Thyroid gland (tissue), 4 donors: ENCODE data around the gene TPD52L2. TPM values are rescaled to one million over a fixed set of nuclear protein-coding genes. Genes with fewer than 3 reads are reported as not detected.
"Not testable (repeated sequence)": the region's sequence is repeated elsewhere in the genome, so short reads cannot be mapped to it uniquely, and the experiment has no call there.

ENCODE experiments used
- DNase-seq, 2 donors: peaks; one replicate each; pipeline ENCODE4 v3.0.0-alpha.2; 2019
- H3K27ac ChIP-seq, 3 donors: fragments of 200-600 bp; sonication (generic); 1 replicate in 2 of 3; 2 replicates in 1 of 3; pipeline ENCODE4 v1.5.1; 2016 to 2019; ENCODE audit warnings: mild to moderate bottlenecking in 1 of 3, moderate library complexity in 1 of 3
- H3K27me3 ChIP-seq: fragments of 200-600 bp; sonication (generic); one replicate; pipeline ENCODE4 v1.5.1; 2019
- H3K36me3 ChIP-seq, 2 donors: fragments of 200-600 bp; sonication (generic); one replicate each; pipeline ENCODE4 v1.5.1; 2016 to 2019
- H3K4me1 ChIP-seq, 2 donors: fragments of 200-600 bp; sonication (generic); one replicate each; pipeline ENCODE4 v1.5.1; 2017 to 2019
- H3K4me3 ChIP-seq, 3 donors: fragments of 200-600 bp; sonication (generic); replicated peaks in 1 of 3; 1 replicate in 2 of 3; 2 replicates in 1 of 3; pipeline ENCODE4 v1.5.1; 2016; ENCODE audit warnings: mild to moderate bottlenecking in 1 of 3
- H3K9me3 ChIP-seq: fragments of 200-600 bp; sonication (generic); one replicate; pipeline ENCODE4 v1.5.1; 2017
- CTCF ChIP-seq, 6 experiments: fragments of 200-600 bp in 3 of 6; fragments of 450-650 bp in 3 of 6; sonication (generic) in 3 of 6; IDR thresholded peaks; one replicate each; pipeline ENCODE4 v1.5.1; 2016 to 2019; ENCODE audit warnings: antibody characterized with exemption in 6 of 6, mild to moderate bottlenecking in 2 of 6, inconsistent platforms in 1 of 6, moderate library complexity in 1 of 6
- POLR2A ChIP-seq, 2 donors: fragments of 450-650 bp; IDR thresholded peaks; one replicate each; pipeline ENCODE4 v1.6.1; 2017; ENCODE audit warnings: antibody characterized with exemption in 2 of 2, mild to moderate bottlenecking in 2 of 2, moderate library complexity in 1 of 2
- WGBS, 2 donors: methylation state at CpG; one replicate each; pipeline ENCODE4 v1.1.5; 2017; 5-methylcytosine and 5-hydroxymethylcytosine counted together
- intact Hi-C: fragments of 100-400 bp; cut with DNase I; formaldehyde crosslinking; loops from one replicate; pipeline ENCODE4 v1.15.1; 2023
- total RNA-seq, 4 donors: library from RNA; depleted of rRNA; stranded (reverse); fragments of >200 nt; gene quantifications; one replicate each; pipeline ENCODE4 v1.2.3, GENCODE V29; 2016

The TPD52L2 gene
- total RNA-seq, 4 donors from 2014 or later, result 69.4 to 93.3 (median 89.6) TPM

GRCh38 chr20:63848003-63848911 is 16.8 kb upstream of the TPD52L2 start:
- Histone ChIP-seq H3K4me1 (peaks cover 7 to 30% of the 10 kb centered on the region in 2 donors), H3K4me3 (no peak overlapping the region), H3K27ac (peak overlapping the region; percentile 36 to 65 (median 38)), H3K9me3 (no peaks in the 10 kb centered on the region), H3K27me3 (no peaks in the 10 kb centered on the region), H3K36me3 (no peaks in the 10 kb centered on the region)
- 79 to 84% methylated on average over 15 to 19 of the region's 28 CpGs for whole genome bisulfite sequencing, 2 donors
- TF ChIP-seq CTCF (IDR thresholded peaks at IDR 0.05) (no peak), POLR2A (IDR thresholded peaks at IDR 0.05) (no peak)
- DNase-seq, result no peak
- intact Hi-C loops, result no loop called here

GRCh38 chr20:63850689-63851547 is 14.2 kb upstream of the TPD52L2 start:
- no peak overlapping the region for H3K27ac ChIP-seq
- intact Hi-C loops, result no loop called here
- no peaks in the 10 kb centered on the region for H3K9me3 ChIP-seq
- no peak overlapping the region for H3K4me3 ChIP-seq
- no peak for DNase-seq
- H3K4me1 ChIP-seq, result peaks cover 21 to 50% of the 10 kb centered on the region in 2 donors
- 74 to 80% methylated on average over 25 to 27 of the region's 27 CpGs for WGBS, 2 donors
- TF ChIP-seq POLR2A (IDR thresholded peaks at IDR 0.05) (no peak), CTCF (IDR thresholded peaks at IDR 0.05) (no peak)
- H3K36me3 ChIP-seq, result no peaks in the 10 kb centered on the region
- H3K27me3 ChIP-seq, result no peaks in the 10 kb centered on the region

DNA sequence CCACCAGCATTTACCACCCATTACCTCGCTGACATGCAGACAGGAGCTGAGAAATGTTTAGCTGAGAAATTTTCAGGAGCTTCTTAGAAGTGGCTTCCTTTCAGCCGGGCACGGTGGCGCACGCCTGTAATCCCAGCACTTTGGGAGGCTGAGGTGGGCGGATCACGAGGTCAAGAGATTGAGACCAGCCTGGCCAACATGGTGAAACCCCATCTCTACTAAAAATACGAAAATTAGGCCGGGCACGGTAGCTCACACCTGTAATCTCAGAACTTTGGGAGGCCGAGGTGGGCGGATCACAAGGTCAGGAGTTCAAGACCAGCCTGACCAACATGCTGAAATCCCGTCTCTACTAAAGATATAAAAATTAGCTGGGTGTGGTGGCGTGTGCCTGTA is 13.5 kb upstream of the TPD52L2 start:
- H3K9me3 ChIP-seq, intact Hi-C loops, H3K36me3 ChIP-seq, DNase-seq, H3K27ac ChIP-seq, H3K4me3 ChIP-seq, H3K27me3 ChIP-seq: not testable (repeated sequence)
- WGBS, 2 donors, result 87 to 88% methylated on average over 14 of the region's 14 CpGs
- peaks cover 19 to 50% of the 10 kb centered on the region in 2 donors for H3K4me1 ChIP-seq

DNA sequence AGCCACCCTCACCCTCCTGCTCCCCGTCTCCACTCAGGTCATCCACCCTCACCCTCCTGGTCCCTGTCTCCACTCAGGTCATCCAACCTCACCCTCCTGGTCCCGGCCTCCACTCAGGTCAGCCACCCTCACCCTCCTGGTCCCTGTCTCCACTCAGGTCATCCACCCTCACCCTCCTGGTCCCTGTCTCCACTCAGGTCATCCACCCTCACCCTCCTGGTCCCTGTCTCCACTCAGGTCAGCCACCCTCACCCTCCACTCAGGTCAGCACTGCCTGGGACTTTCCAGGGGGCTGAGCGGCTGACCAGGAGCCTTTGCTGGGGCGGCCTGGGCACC is 11.4 kb upstream of the TPD52L2 start:
- H3K36me3 ChIP-seq, DNase-seq, H3K27me3 ChIP-seq, H3K4me3 ChIP-seq, H3K9me3 ChIP-seq, intact Hi-C loops: not testable (repeated sequence)
- Histone ChIP-seq H3K27ac (peak overlapping the region in 2 of 3 donors; percentile 60 to 63), H3K4me1 (peaks cover 22 to 46% of the 10 kb centered on the region in 2 donors)
- 61 to 87% methylated on average over 4 of the region's 4 CpGs for WGBS, 2 donors

DNA sequence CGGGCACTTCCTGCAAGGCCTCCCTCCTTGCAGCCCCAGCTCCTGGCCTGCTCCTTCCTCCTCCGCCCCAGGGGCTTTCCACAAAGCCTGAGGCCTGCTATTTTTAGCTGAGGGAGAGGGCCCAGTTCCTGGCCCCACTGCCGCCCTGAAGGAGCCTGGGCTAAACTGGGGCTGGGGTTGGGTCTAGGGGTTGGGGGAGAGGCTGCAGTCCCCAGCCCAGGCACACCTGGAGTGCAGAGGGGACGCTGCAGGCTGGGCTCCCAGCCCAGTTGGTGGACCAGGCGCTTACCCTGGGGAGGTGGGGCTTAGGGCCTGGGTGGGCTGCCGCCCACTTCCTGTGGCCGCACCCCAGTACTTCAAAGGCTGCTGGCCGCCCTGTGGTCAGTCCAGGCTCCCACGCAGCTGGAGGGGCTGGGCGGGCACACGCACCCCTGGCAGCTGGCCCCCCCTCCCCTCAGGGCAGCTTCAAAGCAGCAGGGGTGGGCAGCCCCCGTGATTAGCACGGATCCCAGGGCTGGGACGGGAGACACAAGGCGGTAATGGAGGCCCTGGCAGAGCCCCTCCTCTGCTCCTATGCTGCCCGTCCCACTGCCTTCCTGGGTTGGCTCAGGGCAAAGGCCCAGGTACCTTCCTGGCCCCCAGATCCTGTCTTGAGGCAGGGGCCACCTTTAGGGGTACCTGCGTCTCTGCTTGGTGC is 10.9 kb upstream of the TPD52L2 start:
- Histone ChIP-seq H3K9me3 (no peaks in the 10 kb centered on the region), H3K4me3 (no peak overlapping the region), H3K36me3 (no peaks in the 10 kb centered on the region), H3K27ac (peak overlapping the region; percentile 33 to 63 (median 60)), H3K27me3 (no peaks in the 10 kb centered on the region), H3K4me1 (peaks cover 24 to 52% of the 10 kb centered on the region in 2 donors)
- TF ChIP-seq CTCF (IDR thresholded peaks at IDR 0.05) (no peak), POLR2A (IDR thresholded peaks at IDR 0.05) (no peak)
- no peak for DNase-seq
- WGBS, 2 donors, result 35 to 56% methylated on average over 6 of the region's 17 CpGs
- intact Hi-C loops, result no loop called here
